Stimulated activated CD8-positive, alpha-beta memory T cell treated with anti-CD3 and anti-CD28 coated beads, Interleukin-7, amount 100 ng/mL, for 24 hours (primary cell): ENCODE measurements around the gene MYH3.

Experiments
- DNase-seq: peaks from one replicate; pipeline ENCODE4 v3.0.0-alpha.2; 2020; ENCODE audit warnings: low read depth

Gene MYH3

GRCh38 chr17:10613775-10614513 lies 43.2 kb downstream of the MYH3 start:
- no peak for DNase-seq

- DNase-seq = no peak
Measured at GRCh38 chr17:10612957-10613744, 44.0 kb downstream of the MYH3 start.

GRCh38 chr17:10610884-10611283 lies 46.2 kb downstream of the MYH3 start:
- no peak for DNase-seq

- no peak for DNase-seq
Measured at GRCh38 chr17:10608244-10608643, 48.9 kb downstream of the MYH3 start.

GRCh38 chr17:10606110-10606509 lies 51.0 kb downstream of the MYH3 start:
- no peak for DNase-seq

- DNase-seq = no peak
Measured at GRCh38 chr17:10605221-10605783, 51.8 kb downstream of the MYH3 start.

GRCh38 chr17:10604521-10604920 lies 52.6 kb downstream of the MYH3 start:
- no peak for DNase-seq

- no peak for DNase-seq
Measured at GRCh38 chr17:10603931-10604330, 53.2 kb downstream of the MYH3 start.

GRCh38 chr17:10600571-10600970 lies 56.5 kb downstream of the MYH3 start:
- DNase-seq = no peak

- no peak for DNase-seq
Measured at GRCh38 chr17:10598621-10599020, 58.5 kb downstream of the MYH3 start.

GRCh38 chr17:10589553-10590145 lies 67.5 kb downstream of the MYH3 start:
- DNase-seq = no peak

- DNase-seq = no peak
Measured at GRCh38 chr17:10585529-10585928, 71.6 kb downstream of the MYH3 start.

- no peak for DNase-seq
Measured at GRCh38 chr17:10583834-10584233, 73.3 kb downstream of the MYH3 start.

GRCh38 chr17:10579270-10579669 lies 77.8 kb downstream of the MYH3 start:
- DNase-seq = no peak
